Effector memory CD4-positive, alpha-beta T cell (primary cell): ENCODE results near the gene CR1L.
"Not testable (repeated sequence)": the region's sequence is repeated elsewhere in the genome, so short reads cannot be mapped to it uniquely, and the experiment has no call there.

Experiments used
- DNase-seq, 3 donors: peaks; one replicate each; pipeline ENCODE4 v3.0.0-alpha.2; 2020
- H3K27ac ChIP-seq: 2 replicates; pipeline ENCODE4 v1.7.0; 2013; ENCODE audit warnings: mild to moderate bottlenecking, low read length, moderate library complexity; ENCODE audit not compliant: insufficient read depth, poor library complexity, severe bottlenecking
- H3K27me3 ChIP-seq: replicated peaks from 2 replicates; pipeline ENCODE4 v1.7.0; 2013; ENCODE audit warnings: mild to moderate bottlenecking, low read length; ENCODE audit not compliant: insufficient read depth, control insufficient read depth, poor library complexity, severe bottlenecking
- H3K36me3 ChIP-seq: 2 replicates; pipeline ENCODE4 v1.7.0; 2013; ENCODE audit warnings: mild to moderate bottlenecking, low read length, moderate library complexity; ENCODE audit not compliant: control insufficient read depth, insufficient read depth
- H3K4me1 ChIP-seq: 2 replicates; pipeline ENCODE4 v1.7.0; 2013; ENCODE audit warnings: low read length, mild to moderate bottlenecking; ENCODE audit not compliant: control insufficient read depth, insufficient read depth, poor library complexity, severe bottlenecking
- H3K4me3 ChIP-seq: 2 replicates; pipeline ENCODE4 v1.7.0; 2013; ENCODE audit warnings: low read length, low read depth, mild to moderate bottlenecking; ENCODE audit not compliant: insufficient read depth, poor library complexity, severe bottlenecking
- H3K9me3 ChIP-seq: 2 replicates; pipeline ENCODE4 v1.7.0; 2013; ENCODE audit warnings: mild to moderate bottlenecking, low read length, moderate library complexity; ENCODE audit not compliant: control insufficient read depth

The CR1L gene

DNA sequence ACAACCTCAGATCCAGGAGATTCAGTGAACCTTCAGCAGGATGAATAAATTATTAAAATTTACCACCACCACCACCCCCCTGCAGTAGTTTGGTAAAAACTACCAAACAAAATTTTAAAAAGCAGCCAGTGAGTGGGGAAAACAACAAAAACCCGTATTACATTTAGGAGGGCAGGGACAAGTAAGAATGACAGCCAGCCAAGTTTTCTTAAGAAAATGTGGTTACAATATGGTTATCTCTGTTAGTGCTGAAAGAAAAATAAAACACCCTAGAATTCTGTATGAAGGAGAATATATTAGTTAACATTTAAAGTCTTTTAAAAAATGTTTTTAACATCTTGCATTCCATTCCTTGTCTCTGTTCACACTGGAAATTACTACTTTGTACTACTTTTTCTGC lies 121.6 kb downstream of the CR1L start:
- Histone ChIP-seq H3K4me1 (no peaks in the 10 kb centered on the region), H3K4me3 (no peak overlapping the region), H3K27me3 (no peaks in the 10 kb centered on the region), H3K36me3 (peaks cover 26% of the 10 kb centered on the region), H3K9me3 (no peaks in the 10 kb centered on the region), H3K27ac (no peak overlapping the region)
- no peak for DNase-seq

DNA sequence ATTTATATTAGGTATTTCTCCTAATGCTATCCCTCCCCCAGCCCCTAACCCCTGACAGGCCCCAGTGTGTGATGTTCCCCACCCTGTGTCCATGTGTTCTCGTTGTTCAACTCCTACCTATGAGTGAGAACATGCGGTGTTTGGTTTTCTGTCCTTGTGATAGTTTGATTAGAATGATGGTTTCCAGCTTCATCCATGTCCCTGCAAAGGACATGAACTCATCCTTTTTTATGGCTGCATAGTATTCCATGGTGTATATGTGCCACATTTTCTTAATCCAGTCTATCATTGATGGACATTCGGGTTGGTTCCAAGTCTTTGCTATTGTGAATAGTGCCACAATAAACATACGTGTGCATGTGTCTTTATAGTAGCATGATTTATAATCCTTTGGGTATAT lies 125.6 kb downstream of the CR1L start:
- H3K36me3 ChIP-seq: peaks cover 16% of the 10 kb centered on the region
- not testable (repeated sequence) for H3K27me3 ChIP-seq, H3K9me3 ChIP-seq, H3K4me3 ChIP-seq, DNase-seq, H3K4me1 ChIP-seq, H3K27ac ChIP-seq
